Central memory CD8-positive, alpha-beta T cell (primary cell): ENCODE results near the gene TSR2.
"Not testable (repeated sequence)": the region's sequence is repeated elsewhere in the genome, so short reads cannot be mapped to it uniquely, and the experiment has no call there.

Experiments used
- ATAC-seq: fragments of 150-1000 bp; cut with Tn5 transposase; replicated peaks from 2 replicates; pipeline ENCODE4 v1.10.0; 2022; ENCODE audit warnings: mild to moderate bottlenecking, moderate FRiP score, moderate number of reproducible peaks; ENCODE audit not compliant: poor library complexity, severe bottlenecking; ENCODE audit errors: extremely low read depth
- DNase-seq, 2 donors: peaks; one replicate each; pipeline ENCODE4 v3.0.0; 2021; ENCODE audit warnings: low spot score in 2 of 2
- H3K27ac Mint-ChIP-seq: one replicate; pipeline ENCODE4 v1.8.0; 2022; ENCODE audit warnings: low read depth, mild to moderate bottlenecking, moderate library complexity, mixed read lengths
- H3K27me3 Mint-ChIP-seq: one replicate; pipeline ENCODE4 v1.8.0; 2022; ENCODE audit warnings: mixed read lengths
- H3K36me3 Mint-ChIP-seq: one replicate; pipeline ENCODE4 v1.8.0; 2022; ENCODE audit warnings: mild to moderate bottlenecking, moderate library complexity, mixed read lengths; ENCODE audit not compliant: insufficient read depth
- H3K4me1 Mint-ChIP-seq: one replicate; pipeline ENCODE4 v1.8.0; 2022; ENCODE audit warnings: mixed read lengths
- H3K4me3 Mint-ChIP-seq: one replicate; pipeline ENCODE4 v1.8.0; 2022; ENCODE audit warnings: mild to moderate bottlenecking, moderate library complexity, mixed read lengths
- H3K9me3 Mint-ChIP-seq: one replicate; pipeline ENCODE4 v1.8.0; 2022; ENCODE audit warnings: mixed read lengths

TSR2 gene

DNA sequence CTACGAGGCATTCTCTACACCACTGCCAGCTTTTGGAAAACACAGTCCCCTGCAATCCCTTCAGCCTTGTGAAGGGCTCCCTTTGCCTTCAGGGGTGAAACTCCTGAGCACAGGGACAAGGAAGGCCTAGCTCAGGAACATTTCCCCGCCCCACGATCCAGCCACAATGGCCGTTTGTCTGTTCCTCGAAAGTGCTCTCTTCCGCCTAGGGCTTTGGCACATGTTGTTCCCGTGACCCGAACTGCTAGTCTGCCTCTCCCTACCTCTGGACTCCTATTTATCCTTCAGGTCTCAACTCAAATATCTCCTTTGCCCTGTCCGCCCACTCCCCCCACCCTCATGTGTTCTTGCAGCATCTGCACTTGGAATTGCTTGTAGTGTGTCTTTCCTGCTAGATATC, 43.7 kb downstream of the TSR2 start:
- H3K4me1 Mint-ChIP-seq: no peaks in the 10 kb centered on the region
- H3K36me3 Mint-ChIP-seq: no peaks in the 10 kb centered on the region
- ATAC-seq: no peak

DNA sequence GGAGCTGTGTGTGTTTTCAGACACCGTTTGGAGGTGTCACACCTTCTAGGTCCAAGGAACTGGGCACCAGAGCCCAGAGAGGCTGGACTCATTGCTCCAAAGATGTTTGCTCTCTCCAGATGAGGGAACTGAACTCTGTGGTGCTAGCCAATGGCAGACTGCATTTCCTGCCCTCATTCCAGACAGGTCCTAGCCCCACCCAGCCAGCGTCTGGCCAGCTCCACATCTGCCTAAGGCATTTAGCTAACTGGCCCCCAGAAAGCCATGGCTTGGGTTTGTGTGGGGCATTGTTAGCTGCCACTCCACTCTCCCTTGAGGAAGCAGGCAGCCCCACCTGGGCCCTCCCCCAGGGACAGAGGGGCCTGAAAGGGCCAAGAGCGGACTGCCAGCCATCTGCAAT, 44.5 kb downstream of the TSR2 start:
- Mint-ChIP-seq H3K27me3 (no peaks in the 10 kb centered on the region), H3K4me1 (no peaks in the 10 kb centered on the region), H3K27ac (no peak overlapping the region), H3K36me3 (no peaks in the 10 kb centered on the region), H3K4me3 (no peak overlapping the region), H3K9me3 (no peaks in the 10 kb centered on the region)
- ATAC-seq (no peak), DNase-seq (no peak)

More for the DNA sequence above, 43.7 kb downstream of the TSR2 start:
- Mint-ChIP-seq H3K9me3 (no peaks in the 10 kb centered on the region), H3K27me3 (no peaks in the 10 kb centered on the region), H3K27ac (no peak overlapping the region), H3K4me3 (no peak overlapping the region)
- no peak for DNase-seq

DNA sequence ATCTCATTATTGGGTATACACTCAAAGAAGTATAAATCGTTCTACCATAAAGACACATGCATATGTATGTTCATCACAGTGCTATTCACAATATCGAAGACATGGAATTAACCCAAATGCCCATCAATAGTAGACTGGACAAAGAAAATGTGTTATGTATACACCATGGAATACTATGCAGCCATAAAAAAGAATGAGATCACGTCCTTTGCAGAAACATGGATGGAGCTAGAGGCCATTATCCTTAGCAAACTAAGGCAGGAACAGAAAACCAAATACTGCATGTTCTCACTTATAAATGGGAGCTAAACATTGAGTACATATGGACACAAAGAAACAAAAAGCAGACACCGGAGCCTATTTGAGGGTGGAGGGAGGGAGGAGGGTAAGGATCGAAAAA, 49.6 kb downstream of the TSR2 start:
- not testable (repeated sequence) for H3K27ac Mint-ChIP-seq, H3K36me3 Mint-ChIP-seq, DNase-seq, H3K4me3 Mint-ChIP-seq, H3K9me3 Mint-ChIP-seq, ATAC-seq, H3K4me1 Mint-ChIP-seq
- H3K27me3 Mint-ChIP-seq: peaks cover 23% of the 10 kb centered on the region

DNA sequence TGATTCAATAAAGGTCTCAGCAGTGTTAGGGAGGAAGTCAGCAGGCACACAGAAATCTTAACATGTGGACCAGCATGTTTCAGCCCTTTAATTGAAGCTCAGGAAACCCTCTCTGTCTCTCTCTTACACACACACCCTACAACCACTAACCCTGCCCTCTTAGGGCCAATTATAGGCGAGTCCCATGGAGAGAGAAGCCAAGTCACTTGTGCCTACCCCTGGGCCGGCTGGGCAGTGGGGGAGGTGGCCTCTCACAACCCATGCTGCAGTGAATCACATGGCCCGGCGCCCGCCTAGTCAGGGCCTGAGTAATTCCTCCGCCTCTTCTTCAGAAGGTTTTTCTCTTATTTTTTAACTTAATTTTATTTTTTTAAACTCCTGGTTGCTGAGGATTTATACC, 52.1 kb downstream of the TSR2 start:
- ATAC-seq: no peak
- DNase-seq: no peak
- H3K4me3 Mint-ChIP-seq: no peak overlapping the region
- H3K9me3 Mint-ChIP-seq: no peaks in the 10 kb centered on the region
- no peaks in the 10 kb centered on the region for H3K36me3 Mint-ChIP-seq
- no peak overlapping the region for H3K27ac Mint-ChIP-seq
- H3K27me3 Mint-ChIP-seq: peaks cover 38% of the 10 kb centered on the region
- H3K4me1 Mint-ChIP-seq: peaks cover 11% of the 10 kb centered on the region

DNA sequence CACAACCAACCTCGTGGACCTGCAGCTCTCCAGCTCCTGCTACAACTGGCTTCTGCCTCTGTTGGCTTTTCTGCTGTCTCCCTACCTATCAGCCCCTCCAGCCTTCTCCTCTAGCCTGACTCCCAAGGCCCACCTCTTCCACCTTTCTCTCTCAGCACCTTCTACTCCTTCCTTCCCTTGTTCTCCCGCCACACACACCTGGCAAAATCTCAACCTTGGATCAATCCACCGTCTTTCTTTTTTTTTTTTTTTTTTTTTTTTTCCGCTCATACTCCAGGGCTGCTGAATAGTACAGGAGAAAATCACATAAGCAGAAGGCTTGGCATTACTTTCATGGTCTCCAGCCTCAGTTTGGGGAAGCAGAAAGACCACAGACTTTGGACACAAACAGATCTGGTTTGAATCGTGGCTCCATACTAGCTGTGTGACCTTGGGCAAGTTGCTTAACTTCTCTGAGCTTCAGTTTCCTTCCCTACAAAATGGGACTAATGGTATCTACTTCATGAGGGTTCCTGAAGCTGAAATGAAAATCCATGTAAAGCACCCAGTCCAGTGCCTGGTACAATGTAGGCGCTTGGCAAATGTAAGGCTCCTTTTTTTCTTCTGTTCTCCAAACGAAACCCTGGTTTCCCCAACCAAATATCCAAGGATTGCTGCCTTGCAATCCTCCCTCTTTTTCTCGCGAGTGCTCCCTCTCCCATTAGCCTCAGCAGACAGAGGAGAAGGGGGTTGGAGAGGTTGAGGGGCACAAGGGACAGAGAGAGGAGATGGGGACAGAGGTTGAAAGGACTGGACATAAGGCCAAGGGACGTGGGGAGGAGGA, 54.2 kb downstream of the TSR2 start:
- Mint-ChIP-seq H3K27me3 (peaks cover 49% of the 10 kb centered on the region), H3K4me1 (peaks cover 11% of the 10 kb centered on the region), H3K4me3 (peak overlapping the region; percentile 73), H3K36me3 (no peaks in the 10 kb centered on the region), H3K9me3 (no peaks in the 10 kb centered on the region), H3K27ac (no peak overlapping the region)
- ATAC-seq (no peak), DNase-seq (no peak)
